Choroid plexus epithelial cell (primary cell): Measurements from ENCODE around the gene DENND2A.

ENCODE experiments used
- DNase-seq: peaks from one replicate; pipeline ENCODE4 v3.0.0-alpha.2; 2010; ENCODE audit warnings: low read depth
- H3K4me3 ChIP-seq: 2 replicates; pipeline ENCODE4 v1.5.1; 2011; ENCODE audit warnings: low read depth, mild to moderate bottlenecking, control low read depth, low read length, moderate library complexity
- TF ChIP-seq, protein P1 (sequence below): conservative IDR thresholded peaks from 2 replicates; pipeline ENCODE4 v1.5.1; 2011; ENCODE audit warnings: low read depth, mild to moderate bottlenecking, control low read depth, inconsistent platforms, low read length, moderate library complexity

The DENND2A gene

DNA sequence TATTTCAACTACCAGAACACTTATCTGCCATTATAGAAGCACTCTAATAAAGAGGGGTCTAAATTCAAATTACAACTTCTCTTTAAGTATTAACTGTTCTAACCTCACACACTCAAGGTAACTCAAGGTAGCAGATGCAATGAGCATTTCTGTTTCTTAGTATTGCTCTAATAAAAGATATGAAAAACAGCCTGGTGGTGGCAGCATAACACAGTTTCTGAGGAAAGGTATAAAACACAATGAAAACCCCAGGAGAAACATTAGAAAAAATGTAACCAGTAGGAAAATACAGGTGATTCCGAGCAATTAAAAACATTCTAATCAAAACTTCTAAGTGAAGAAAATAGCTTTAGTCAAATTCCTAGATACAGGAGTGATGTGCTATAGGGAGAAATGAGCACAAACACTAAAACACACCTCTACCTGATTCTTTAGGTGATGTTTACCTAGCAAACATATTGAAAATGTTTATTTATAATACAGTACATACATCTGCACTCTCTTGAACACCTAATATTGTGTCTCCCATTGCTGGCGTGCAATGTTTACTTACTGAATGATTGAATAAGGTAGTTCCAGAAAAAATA is 164.8 kb downstream of the DENND2A start:
- TF ChIP-seq, protein P1, sequence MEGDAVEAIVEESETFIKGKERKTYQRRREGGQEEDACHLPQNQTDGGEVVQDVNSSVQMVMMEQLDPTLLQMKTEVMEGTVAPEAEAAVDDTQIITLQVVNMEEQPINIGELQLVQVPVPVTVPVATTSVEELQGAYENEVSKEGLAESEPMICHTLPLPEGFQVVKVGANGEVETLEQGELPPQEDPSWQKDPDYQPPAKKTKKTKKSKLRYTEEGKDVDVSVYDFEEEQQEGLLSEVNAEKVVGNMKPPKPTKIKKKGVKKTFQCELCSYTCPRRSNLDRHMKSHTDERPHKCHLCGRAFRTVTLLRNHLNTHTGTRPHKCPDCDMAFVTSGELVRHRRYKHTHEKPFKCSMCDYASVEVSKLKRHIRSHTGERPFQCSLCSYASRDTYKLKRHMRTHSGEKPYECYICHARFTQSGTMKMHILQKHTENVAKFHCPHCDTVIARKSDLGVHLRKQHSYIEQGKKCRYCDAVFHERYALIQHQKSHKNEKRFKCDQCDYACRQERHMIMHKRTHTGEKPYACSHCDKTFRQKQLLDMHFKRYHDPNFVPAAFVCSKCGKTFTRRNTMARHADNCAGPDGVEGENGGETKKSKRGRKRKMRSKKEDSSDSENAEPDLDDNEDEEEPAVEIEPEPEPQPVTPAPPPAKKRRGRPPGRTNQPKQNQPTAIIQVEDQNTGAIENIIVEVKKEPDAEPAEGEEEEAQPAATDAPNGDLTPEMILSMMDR, result peak; percentile 50
- peak; percentile 65 for DNase-seq
- no peak overlapping the region for H3K4me3 ChIP-seq
